ENCODE results near the gene AFDN.

AFDN gene

DNA sequence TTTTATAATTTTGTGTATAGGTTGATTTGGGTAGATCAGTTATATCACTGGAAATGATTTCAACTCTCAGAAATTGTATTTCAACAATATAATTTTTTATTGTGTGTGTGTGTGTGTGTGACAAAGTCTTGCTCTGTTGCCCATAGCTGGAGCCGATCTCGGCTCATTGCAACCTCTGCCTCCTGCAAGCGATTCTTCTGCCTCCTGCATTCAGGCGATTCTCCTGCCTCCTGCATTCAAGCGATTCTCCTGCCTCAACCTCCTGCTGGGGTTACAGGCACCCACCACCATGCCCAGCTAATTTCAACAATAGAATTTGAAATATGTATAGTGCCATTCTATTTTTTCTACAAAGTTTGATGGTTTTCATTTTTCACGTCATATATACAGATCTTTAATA, 24.1 kb downstream of the AFDN start:
- H3K9me3 ChIP-seq (ENCODE audit: control insufficient read depth, insufficient read depth, low read length) = no peaks in the 10 kb centered on the region
- H3K9ac ChIP-seq (ENCODE audit: low read depth, low read length) = no peak overlapping the region
- no peaks in the 10 kb centered on the region for H3K36me3 ChIP-seq (ENCODE audit: insufficient read depth, low read length)
- H3K4me1 ChIP-seq (ENCODE audit: insufficient read depth, low read length) = peaks cover 49% of the 10 kb centered on the region

DNA sequence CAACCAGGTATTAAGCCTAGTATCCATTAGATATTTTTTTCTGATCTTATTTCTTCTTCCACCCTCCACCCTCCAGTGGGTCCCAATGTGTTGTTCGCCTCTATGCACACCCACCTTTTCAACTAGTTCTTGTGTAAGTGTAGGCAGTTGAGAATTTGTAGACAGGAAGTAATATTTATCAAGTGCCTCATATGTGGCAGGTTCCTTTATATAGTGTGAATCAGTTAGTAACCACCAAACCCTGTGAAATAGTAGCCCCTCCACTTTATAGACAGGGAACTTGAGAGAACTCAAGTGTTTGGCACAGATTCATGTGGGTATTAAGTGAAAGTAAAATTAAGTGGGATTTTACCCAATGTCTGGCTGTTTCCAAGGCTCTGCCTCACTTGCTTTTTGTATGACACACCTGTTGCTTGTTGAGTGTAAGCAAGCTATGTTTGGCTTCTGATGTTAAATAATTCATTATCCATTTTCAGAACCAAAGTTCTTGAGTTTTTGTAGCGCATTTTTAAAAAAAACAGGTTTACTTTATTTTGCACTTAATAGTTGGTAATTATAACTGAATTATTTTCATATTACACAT, 24.8 kb downstream of the AFDN start:
- Histone ChIP-seq H3K4me1 (ENCODE audit: insufficient read depth, low read length) (peaks cover 52% of the 10 kb centered on the region), H3K9ac (ENCODE audit: low read depth, low read length) (no peak overlapping the region), H3K36me3 (ENCODE audit: insufficient read depth, low read length) (no peaks in the 10 kb centered on the region), H3K9me3 (ENCODE audit: control insufficient read depth, insufficient read depth, low read length) (no peaks in the 10 kb centered on the region)

DNA sequence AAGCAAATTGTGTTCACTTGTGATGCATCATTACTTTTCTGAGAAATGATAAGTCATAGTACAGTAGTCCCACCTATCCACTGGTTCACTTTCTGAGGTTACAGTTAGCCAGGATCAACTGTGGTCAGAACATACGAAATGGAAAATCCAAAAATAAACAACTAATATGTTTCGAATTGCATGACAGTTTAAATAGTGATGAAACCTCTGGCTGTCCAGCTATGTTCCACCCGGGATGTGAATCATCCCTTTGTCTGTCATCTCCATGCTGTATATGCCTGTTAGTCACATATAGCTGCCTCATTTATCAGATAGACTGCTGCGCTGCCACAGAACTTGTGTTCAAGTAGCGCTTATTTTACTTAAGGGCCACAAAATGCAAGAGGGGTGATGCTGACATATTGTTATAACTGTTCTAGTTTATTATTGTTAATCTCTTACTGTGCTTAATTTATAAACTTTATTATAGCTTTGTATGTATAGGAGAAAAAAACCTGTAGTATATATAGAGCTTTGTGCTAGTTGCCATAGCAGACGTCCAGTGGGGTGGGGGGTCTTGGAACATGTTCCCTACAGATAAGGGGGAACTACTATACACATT, 29.2 kb downstream of the AFDN start:
- Histone ChIP-seq H3K4me1 (ENCODE audit: insufficient read depth, low read length) (peaks cover 44% of the 10 kb centered on the region), H3K9ac (ENCODE audit: low read depth, low read length) (no peak overlapping the region), H3K36me3 (ENCODE audit: insufficient read depth, low read length) (no peaks in the 10 kb centered on the region), H3K9me3 (ENCODE audit: control insufficient read depth, insufficient read depth, low read length) (no peaks in the 10 kb centered on the region)

DNA sequence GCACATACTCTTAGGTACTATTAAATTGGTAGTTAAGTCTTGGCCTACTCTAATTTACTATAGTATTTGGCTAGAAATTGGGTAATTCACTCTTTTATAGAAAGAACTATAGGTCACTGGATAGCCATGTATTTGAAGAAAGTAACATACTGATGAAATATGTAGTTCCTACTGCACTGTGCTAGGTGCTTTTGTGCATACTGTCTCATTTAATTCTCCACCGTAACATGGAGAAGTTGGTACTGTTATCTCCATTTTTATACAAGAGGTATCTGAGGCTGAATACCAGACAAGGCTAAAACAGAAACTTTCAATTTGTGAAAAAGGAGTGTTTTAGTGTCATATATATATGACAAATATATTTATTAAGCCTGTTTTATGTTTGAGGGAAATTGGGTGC, 29.8 kb downstream of the AFDN start:
- Histone ChIP-seq H3K9ac (ENCODE audit: low read depth, low read length) (no peak overlapping the region), H3K36me3 (ENCODE audit: insufficient read depth, low read length) (no peaks in the 10 kb centered on the region), H3K9me3 (ENCODE audit: control insufficient read depth, insufficient read depth, low read length) (no peaks in the 10 kb centered on the region), H3K4me1 (ENCODE audit: insufficient read depth, low read length) (peaks cover 43% of the 10 kb centered on the region)

DNA sequence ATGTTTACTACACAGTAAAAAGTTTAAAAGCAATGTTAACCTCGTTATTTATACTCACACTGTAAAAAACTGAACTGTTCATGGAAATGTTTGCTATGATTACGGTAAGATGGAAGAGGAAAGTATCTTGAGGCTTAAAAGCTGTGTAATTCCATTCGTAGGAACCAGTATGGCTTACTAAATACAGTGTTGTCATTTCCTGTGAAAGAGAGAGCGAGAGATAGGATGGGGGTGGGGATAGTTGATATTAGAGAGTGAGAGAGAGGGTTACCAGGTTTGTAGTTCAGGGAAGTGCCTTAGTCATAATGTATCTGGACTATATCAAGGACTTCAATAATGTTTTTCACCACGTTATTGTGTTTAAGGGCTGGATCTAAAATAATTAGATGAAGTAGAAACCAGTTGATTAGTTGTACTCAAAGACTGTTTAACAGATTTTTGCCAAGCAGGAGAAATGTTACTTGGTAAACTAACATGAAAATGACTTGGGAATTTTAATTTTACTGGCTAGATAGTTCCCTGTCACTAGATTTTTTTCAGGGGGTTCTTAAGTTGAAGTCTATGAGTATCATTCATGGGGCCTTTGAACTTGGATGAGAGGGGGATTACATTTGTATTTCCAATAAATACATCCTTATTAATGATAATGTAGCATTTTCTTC, 30.4 kb downstream of the AFDN start:
- Histone ChIP-seq H3K9ac (ENCODE audit: low read depth, low read length) (no peak overlapping the region), H3K9me3 (ENCODE audit: control insufficient read depth, insufficient read depth, low read length) (no peaks in the 10 kb centered on the region), H3K36me3 (ENCODE audit: insufficient read depth, low read length) (no peaks in the 10 kb centered on the region), H3K4me1 (ENCODE audit: insufficient read depth, low read length) (peaks cover 46% of the 10 kb centered on the region)

DNA sequence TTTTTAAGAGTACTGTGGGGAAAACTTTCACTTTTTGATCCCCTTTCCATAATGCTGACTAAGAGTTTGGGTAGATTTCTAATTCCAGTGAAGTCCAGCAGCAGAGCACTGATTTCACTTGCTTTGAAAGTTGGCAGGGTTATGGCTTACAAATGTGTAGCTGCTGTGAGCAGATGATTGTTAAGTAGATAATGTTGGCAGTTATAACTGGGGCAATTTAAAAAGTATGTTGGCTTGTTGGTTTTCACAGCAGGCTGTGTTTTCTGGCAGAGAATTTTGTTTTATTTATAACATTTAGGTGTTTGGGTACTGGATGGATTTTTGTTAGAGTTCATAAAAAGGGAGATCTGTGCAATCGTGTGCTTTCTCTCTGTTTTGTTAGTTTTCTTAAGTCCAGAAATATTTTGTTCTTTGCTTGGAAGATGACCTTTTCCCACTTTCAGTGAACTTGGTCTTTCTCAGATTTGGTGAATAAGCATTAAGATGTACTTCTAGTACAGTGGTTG, 31.4 kb downstream of the AFDN start:
- no peaks in the 10 kb centered on the region for H3K36me3 ChIP-seq (ENCODE audit: insufficient read depth, low read length)
- H3K4me1 ChIP-seq (ENCODE audit: insufficient read depth, low read length) = peaks cover 46% of the 10 kb centered on the region
- no peaks in the 10 kb centered on the region for H3K9me3 ChIP-seq (ENCODE audit: control insufficient read depth, insufficient read depth, low read length)
- no peak overlapping the region for H3K9ac ChIP-seq (ENCODE audit: low read depth, low read length)

DNA sequence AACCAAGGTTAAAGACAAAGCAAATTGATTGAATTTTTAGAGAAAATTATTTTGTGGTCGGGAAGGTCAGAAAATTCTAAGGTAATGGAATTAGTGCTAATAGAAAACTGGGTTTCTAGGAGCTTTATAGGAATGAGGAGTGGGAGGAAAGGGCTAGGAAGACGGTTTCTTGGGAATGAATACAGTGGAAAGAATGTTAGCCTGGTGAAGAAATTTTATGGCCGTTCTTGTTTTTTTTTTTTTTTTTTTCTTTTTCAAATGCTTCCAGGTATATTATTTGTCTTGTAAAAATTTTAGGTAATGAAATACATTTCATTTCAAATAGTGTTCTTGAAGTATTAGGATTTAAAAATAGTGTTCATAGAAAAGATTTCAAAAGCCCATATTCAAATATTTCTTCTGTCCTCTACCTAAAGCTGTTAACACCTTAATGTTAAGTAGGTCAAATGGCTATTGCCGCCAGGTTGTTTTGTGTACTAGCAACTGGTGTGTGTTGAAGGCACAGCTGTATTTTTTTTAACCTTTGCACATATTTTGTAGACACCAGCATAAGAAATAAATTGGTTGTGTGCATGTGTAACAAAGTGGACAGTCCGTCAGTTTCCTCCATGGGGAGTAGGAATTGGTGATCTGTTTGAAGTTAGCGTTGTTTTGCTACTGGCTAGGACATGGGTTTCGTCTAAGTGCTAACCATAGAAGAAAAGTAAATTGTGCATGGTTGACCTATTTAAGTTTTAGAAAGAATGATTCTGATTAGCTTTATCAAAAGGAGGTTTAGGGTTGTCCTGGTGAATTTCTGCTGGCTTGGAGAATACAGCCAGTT, 32.3 kb downstream of the AFDN start:
- Histone ChIP-seq H3K36me3 (ENCODE audit: insufficient read depth, low read length) (no peaks in the 10 kb centered on the region), H3K9ac (ENCODE audit: low read depth, low read length) (no peak overlapping the region), H3K4me1 (ENCODE audit: insufficient read depth, low read length) (peaks cover 46% of the 10 kb centered on the region)

DNA sequence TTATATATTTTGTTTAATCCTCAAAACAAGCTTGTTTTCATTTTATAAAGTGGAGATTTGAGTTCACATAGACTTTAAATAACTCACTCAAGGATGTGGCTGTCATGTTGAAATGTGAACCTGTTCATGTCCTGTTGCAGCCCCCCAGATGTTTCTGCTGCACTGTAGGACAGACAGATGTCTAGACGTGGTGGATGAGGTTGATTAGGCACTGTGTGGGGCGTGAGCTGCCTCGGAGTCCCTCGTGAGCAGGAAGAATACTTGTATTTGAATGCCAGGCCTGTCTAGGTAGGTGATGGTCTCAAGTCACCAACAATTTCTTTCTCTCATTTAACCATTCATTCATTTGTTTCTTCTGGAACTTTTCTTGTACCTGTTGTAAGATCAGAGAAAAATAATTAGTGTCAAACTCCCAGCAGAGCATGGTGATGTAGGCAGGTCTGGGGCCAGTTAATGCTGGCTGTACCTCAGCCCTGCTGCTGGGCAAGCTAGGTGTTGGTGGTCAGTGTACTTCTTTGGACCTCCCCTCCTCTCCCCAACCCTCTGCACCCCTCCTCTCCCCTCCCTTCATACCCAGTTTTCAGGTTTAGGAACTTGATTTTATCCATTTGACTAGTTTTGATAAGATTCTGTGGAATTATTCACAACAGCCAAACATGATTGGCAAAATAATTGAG, 34.0 kb downstream of the AFDN start:
- no peaks in the 10 kb centered on the region for H3K9me3 ChIP-seq (ENCODE audit: control insufficient read depth, insufficient read depth, low read length)
- H3K9ac ChIP-seq (ENCODE audit: low read depth, low read length) = no peak overlapping the region
- peaks cover 43% of the 10 kb centered on the region for H3K4me1 ChIP-seq (ENCODE audit: insufficient read depth, low read length)
- H3K36me3 ChIP-seq (ENCODE audit: insufficient read depth, low read length) = no peaks in the 10 kb centered on the region

More for the DNA sequence above, 32.3 kb downstream of the AFDN start:
- H3K9me3 ChIP-seq (ENCODE audit: control insufficient read depth, insufficient read depth, low read length) = no peaks in the 10 kb centered on the region

DNA sequence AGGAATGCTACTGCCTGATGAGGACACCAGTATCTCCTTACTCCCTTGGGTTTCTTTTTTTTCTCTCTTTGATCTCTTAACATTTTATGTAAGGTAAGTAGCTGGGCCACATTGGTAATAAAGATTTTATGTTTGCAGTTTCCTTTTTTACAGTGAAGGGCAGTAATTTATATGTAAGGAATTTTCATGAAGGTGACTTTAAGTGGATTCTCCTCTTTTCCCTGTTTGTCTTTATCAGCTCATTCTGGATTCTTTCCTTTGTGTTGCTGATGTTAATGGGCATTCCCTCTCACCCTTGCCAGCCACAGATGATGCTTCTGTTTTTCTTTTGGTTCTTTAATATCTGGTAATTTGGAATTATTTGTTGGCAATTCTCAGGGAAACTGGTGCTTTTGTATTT, 34.7 kb downstream of the AFDN start:
- Histone ChIP-seq H3K9ac (ENCODE audit: low read depth, low read length) (no peak overlapping the region), H3K9me3 (ENCODE audit: control insufficient read depth, insufficient read depth, low read length) (no peaks in the 10 kb centered on the region), H3K4me1 (ENCODE audit: insufficient read depth, low read length) (peaks cover 41% of the 10 kb centered on the region), H3K36me3 (ENCODE audit: insufficient read depth, low read length) (no peaks in the 10 kb centered on the region)

DNA sequence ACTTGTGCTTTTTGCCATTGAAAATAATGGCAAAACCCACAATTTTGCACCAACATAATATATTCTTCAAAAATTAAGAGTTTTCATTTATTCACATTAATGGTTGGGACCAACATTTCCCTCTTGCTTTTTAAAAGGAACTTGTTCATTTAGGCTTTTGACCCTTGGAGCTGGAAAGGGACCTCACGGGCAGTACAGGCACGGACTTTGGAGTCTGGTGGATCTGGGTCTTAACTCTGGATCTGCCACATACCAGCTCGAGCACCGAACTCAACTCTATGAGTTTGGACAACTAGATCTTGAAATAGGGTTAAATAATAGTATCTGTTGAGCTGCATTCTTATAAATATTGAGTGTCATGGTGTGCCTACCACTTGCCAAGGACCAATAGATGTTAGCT, 37.2 kb downstream of the AFDN start:
- H3K9me3 ChIP-seq (ENCODE audit: control insufficient read depth, insufficient read depth, low read length) = no peaks in the 10 kb centered on the region
- H3K4me1 ChIP-seq (ENCODE audit: insufficient read depth, low read length) = peaks cover 33% of the 10 kb centered on the region
- H3K9ac ChIP-seq (ENCODE audit: low read depth, low read length) = no peak overlapping the region
- H3K36me3 ChIP-seq (ENCODE audit: insufficient read depth, low read length) = peaks cover 4% of the 10 kb centered on the region

DNA sequence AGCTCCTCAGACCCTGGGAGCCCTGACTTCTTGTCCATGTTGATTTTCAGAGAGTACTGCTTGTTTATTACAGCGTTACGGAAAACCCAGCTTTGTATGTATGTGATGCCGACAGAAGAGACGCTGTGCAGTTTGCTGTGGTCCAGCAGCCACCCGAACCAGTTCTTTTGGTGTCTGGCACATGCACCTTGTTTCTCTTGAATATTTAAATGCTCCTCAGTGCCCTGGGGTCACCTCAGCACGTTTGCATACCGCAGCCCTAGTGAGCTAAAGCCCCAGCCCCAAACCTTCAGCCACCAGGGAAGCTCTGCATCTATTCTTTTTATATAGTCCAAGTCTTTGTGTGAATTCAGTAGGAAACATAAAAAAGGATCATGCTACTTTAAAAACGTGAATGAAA, 39.9 kb downstream of the AFDN start:
- peaks cover 4% of the 10 kb centered on the region for H3K36me3 ChIP-seq (ENCODE audit: insufficient read depth, low read length)
- H3K4me1 ChIP-seq (ENCODE audit: insufficient read depth, low read length) = peaks cover 14% of the 10 kb centered on the region
- H3K9me3 ChIP-seq (ENCODE audit: control insufficient read depth, insufficient read depth, low read length) = no peaks in the 10 kb centered on the region
- H3K9ac ChIP-seq (ENCODE audit: low read depth, low read length) = no peak overlapping the region

DNA sequence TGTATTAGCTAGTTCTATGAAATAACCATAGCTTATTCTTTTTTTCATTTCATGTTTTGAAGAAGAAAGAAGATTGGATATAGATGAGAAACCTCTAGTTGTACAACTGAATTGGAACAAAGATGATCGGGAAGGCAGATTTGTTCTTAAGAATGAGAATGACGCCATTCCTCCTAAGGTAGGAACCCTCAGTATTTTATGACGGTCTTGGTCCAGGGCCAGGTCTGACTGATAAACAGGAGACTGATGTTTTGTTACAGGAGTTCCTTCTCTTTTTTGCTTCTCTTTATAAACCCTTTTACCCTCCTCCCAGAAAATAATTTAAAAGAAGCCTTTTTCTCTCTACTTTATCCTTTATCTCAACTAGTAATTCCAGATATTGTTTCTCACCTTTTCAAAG, 43.6 kb downstream of the AFDN start:
- Histone ChIP-seq H3K36me3 (ENCODE audit: insufficient read depth, low read length) (peaks cover 4% of the 10 kb centered on the region), H3K4me1 (ENCODE audit: insufficient read depth, low read length) (peaks cover 10% of the 10 kb centered on the region), H3K9ac (ENCODE audit: low read depth, low read length) (no peak overlapping the region), H3K9me3 (ENCODE audit: control insufficient read depth, insufficient read depth, low read length) (no peaks in the 10 kb centered on the region)

DNA sequence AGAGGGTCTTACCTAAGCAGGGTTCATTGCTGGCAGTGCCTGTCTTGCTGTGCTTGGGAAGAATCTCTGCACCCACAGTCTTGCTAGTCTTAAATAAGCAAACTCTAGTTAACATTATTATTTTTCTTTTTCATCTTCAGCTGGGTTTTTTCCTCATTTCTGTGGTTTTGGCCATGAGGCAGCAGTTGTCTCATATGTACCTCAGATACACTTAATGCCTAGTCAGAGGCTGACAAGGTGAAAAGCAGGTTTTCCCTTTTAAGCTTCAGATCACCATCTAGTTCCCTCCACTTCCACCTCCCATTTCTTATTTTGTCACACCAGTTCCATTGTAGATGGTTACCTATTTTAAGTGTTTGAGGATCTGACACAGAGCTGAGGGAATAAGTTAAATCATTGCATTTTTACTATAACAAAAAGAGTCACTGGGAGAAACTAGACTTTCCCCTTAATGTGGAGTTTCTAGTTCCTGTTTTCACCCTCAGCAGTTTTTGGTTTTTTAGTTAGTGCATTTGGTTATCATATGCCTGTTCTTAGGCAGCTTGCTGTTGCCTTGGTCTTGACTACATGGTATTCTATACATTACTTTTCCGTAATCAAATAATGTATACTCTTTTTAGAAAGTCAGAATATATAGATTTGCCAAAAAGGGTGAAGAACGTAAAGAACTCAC, 46.0 kb downstream of the AFDN start:
- Histone ChIP-seq H3K4me1 (ENCODE audit: insufficient read depth, low read length) (no peaks in the 10 kb centered on the region), H3K9me3 (ENCODE audit: control insufficient read depth, insufficient read depth, low read length) (no peaks in the 10 kb centered on the region), H3K36me3 (ENCODE audit: insufficient read depth, low read length) (peaks cover 2% of the 10 kb centered on the region), H3K9ac (ENCODE audit: low read depth, low read length) (no peak overlapping the region)
